NCI-H510A (cell line): Measurements from ENCODE around the gene CRB1.
"Not testable (repeated sequence)": the region's sequence is repeated elsewhere in the genome, so short reads cannot be mapped to it uniquely, and the experiment has no call there.

Source experiments
- DNase-seq: peaks from one replicate; lab custom pipeline; 2025; lab: John Stamatoyannopoulos, UW

Gene CRB1

DNA sequence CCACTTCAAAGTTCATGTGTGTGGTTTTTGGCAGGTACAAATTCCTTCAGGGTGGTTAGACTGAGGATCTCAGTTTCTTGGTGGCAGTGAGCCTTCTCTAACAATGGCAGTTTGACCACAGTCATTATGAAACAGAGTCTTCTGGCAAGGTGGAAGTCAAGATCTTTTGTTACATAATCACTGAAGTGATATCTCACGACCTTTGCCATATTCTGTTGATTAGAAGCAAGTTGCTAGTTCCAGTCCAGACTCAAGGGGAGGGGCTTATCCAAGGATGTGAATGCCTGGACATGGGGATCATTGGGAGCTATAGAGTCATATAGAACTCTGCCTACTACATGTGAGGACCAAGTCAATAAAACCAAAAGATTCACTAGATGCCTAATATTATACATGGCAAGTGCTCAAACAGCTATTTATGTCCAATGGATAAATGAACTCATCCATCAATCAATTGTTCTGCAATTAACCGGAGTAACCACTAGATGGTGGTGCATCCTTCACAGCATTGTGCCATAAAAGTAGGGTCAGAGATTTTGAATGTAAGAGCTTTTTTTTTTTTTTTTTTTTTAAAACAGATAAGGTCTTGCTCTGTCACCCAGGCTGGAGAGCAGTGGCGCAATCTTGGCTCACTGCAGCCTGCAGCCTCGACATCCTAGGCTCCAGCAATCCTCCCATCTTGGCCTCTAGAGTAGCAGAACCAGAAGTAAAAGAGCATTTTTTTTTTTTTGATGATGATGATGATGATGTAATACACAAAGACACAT, 131.9 kb downstream of the CRB1 start:
- DNase-seq: no peak

DNA sequence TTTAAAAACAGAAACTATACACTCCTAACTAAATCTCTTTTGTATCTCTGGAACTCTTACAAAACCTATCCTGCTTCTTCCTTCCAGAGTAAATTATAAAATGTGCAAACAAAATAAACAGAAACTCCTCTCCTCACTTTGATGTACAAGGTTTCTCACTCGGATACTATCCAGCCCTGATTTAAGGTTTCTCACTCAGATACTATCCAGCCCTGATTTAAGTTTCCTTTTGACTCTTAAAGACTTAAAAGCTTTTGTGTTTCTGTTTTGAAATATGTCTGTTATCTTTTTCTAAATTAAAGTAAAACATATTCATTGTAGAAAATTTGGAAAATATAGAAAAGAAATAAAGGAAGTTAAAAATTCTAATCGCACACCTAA, 132.5 kb downstream of the CRB1 start:
- no peak for DNase-seq

DNA sequence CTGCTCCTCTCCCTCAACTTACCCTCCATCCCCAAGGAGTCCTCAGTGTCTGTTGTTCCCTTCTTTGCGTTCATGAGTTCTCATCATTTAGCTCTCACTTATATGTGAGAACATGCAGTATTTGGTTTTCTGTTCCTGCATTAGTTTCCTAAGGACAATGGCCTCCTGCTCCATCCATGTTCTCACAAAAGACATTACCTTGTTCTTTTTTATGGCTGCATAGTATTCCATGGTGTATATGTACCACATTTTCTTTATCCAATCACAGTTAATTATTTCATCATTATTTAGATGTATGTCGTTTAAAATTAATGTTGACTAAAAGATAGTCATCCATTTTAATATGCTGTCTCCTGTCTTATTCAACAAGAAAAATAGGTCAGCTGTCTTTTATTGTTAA, 134.1 kb downstream of the CRB1 start:
- no peak for DNase-seq

DNA sequence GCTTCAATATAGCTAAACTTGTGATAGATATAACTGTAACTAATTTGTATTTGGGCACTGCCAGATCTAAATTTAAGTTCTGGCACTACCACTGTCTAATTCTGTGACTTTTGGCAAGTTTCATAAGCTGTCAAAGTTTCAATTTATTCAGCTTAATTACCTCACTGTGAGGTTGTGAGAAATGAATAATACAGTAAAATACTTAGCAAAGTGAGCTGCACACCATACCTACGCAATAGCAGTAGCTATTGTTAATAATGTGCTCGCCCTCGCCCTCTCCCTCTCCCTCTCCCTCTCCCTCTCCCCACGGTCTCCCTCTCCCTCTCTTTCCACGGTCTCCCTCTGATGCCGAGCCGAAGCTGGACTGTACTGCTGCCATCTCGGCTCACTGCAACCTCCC, 136.7 kb downstream of the CRB1 start:
- not testable (repeated sequence) for DNase-seq

DNA sequence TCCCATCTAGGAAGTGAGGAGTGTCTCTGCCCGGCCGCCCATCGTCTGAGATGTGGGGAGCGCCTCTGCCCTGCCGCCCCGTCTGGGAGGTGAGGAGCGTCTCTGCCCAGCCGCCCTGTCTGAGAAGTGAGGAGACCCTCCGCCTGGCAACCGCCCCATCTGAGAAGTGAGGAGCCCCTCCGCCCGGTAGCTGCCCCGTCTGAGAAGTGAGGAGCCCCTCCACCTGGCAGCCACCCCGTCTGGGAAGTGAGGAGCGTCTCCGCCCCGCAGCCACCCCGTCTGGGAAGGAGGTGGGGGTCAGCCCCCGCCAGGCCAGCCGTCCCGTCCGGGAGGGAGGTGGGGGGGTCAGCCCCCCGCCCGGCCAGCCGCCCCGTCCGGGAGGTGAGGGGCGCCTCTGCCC, 137.6 kb downstream of the CRB1 start:
- not testable (repeated sequence) for DNase-seq

DNA sequence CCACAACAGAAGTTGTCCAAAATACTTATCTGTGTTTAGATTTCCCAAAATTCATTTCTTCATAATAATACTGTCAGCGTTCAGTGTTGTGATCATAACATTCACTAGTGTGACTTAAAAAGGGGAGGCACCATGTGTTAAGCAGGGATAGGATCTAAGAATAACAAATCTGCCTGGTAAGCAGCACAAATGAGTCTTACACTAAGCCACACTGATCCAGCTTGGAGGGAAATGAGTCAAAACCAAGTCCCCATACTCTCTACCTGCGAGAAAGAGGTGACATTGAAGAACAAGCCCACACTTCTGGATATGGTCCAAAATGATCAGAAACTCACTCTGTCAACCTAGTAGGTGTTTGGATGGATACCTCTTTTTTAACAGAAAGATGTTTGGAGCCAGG, 145.5 kb downstream of the CRB1 start:
- DNase-seq: no peak

DNA sequence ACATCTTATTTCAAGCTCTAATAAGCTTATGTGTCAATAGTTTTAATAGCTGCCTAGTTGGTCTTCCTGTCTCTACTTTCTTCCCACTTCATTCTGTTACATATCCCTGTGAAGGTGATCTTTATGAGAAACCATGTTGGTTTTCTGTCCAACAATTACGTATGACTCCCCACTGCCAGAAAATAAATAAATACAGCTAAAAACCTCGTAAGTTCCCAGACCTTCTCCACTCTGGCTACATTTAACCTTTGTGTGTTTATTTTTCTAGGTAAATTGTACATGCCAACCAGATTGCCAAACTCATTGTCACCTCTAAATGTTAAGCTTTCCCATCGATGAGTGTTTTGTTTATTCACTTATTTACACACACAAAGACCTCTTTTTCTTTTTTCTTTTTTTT, 147.2 kb downstream of the CRB1 start:
- no peak for DNase-seq

DNA sequence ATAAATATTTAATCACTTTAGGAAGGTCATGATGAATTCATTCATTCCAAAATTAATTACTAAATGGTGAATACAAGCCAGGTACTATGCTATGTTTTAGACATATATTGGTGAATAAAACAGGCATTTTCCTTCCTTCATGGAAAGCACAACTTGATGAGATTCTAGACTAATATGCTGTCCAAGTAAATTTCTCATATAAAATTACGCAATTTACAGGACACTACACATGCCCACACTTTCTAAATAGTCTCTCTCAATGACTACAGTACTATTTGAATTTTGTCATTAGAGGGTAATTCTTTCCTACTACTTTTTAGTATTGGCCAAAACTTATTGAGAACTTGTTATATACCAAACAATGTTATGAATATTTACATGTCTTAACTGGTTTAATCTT, 150.6 kb downstream of the CRB1 start:
- no peak for DNase-seq

DNA sequence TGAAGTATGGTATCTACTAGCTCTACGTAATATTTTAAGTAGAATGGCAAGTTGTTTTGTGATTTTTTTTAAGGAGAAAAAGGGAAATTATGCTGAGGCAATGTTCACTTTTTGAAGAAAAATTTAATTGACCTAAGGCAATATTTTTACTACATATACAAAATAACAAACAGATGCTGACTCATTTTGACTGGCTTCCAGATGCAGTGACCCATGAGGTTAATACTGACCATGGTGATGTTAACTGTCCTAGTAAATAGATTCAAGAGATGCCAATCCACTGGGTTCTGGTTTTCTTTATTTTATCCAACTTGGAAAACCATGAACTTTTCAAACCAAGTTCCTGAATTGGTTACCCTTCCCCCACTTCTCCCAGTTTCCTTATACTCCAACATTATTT, 154.9 kb downstream of the CRB1 start:
- no peak for DNase-seq

DNA sequence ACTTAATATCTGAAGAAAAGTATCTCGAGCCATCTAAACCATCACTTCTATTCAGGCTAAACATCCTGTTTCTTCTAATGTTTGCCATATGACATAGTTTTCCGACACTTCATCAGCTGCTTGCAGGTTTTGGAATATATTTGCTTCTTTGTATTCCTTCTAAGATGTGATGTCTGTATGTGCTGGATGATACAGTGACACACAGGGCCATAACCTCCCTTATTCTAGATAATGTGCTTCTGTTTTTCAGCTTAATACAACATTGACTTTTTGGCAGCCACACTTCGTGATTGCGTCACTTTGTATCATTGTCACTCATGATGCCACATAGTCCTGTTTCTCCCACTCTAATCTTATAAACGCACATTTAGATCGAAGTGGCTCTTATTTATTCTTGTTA, 156.3 kb downstream of the CRB1 start:
- no peak for DNase-seq

DNA sequence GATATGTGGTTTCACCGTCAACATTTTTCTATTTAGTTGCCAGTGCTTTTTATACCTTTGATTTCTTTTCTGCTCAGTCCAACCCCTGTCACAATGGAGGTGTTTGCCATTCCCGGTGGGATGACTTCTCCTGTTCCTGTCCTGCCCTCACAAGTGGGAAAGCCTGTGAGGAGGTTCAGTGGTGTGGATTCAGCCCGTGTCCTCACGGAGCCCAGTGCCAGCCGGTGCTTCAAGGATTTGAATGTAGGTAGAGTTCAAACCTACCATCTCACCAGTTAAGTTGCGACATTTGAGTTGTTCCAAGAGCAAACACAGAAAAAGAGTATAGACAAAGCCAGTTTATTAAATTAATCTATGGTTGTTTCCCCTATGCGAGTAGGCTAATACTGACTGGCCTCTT, 161.3 kb downstream of the CRB1 start:
- DNase-seq: no peak

DNA sequence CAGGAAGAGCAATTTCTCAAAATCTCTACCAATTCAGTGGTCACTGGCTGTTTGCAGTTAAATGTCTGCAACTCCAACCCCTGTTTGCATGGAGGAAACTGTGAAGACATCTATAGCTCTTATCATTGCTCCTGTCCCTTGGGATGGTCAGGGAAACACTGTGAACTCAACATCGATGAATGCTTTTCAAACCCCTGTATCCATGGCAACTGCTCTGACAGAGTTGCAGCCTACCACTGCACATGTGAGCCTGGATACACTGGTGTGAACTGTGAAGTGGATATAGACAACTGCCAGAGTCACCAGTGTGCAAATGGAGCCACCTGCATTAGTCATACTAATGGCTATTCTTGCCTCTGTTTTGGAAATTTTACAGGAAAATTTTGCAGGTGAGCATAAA, 167.2 kb downstream of the CRB1 start:
- no peak for DNase-seq

DNA sequence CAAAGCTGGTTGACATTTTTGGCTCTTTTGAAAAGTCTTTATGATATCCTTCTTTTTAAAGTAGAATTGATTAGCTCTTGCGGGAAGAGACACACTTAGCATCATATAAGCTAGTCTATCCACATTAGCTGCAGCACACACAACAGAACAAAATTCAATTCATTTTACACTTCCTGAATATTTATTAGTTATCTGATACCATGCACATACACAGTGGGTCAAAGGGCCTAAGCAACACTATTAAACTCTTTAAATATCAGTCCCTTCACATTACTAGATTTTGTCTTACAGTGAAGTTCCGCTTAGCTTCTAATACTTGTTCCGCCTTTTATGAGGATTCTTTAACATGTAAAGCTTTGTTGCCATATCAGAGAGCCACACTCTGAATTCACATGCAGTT, 169.5 kb downstream of the CRB1 start:
- DNase-seq: no peak

DNA sequence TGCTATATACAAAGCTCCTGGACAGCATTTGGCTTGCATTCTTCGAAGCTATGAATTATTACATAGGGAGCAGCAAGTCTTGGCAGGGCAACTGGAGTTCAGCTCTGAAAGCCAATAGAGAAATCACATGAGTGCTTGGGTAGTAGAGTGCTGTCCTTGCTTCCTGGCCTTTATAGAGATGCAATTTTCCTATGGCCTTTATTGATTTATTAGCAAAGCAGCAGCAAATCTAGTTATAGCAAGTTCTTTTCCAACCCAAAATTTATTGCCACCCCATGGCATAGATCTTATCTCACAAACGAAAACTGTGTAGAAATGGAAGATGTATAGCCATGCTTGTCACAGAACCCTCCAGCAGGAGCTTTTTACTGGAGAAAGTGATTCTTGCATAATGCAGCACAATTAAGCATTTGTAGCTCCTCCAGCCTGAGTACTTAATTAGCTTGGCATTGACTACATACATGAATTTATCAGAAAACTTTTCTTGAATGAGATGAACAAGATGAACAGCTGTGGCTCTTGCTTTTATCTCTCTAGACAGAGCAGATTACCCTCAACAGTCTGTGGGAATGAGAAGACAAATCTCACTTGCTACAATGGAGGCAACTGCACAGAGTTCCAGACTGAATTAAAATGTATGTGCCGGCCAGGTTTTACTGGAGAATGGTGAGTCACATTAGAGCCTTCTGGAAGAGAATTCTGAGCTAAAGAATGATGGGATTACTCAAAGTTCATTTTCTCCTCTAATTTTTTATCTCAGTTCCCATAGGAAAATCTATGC, 170.1 kb downstream of the CRB1 start:
- DNase-seq: no peak

DNA sequence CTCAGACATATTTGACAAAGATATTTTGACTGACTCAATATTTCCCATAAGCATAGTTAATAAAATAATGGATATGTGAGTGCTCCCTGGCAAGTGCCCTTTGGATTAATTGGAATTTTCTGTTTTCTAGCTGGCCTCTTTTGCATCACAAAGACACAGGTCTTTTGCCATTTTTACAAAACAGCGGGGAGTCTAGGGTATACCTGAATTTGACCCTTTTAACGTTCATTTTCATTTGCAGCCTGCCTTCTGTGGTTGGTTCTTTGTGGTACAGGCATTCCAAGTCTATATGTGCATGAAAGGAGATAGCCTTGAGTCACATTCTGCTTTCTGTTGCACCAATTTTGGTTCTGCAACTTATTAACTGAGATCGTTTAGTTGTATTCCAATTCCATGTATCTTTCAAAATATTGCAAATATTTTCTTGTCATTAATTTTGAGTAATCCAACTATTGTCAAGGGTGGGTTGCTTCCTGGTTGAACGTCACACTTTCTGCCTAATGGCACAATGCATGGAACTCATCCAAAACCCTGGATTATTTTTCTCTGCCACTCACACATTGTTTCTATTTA, 171.7 kb downstream of the CRB1 start:
- no peak for DNase-seq

DNA sequence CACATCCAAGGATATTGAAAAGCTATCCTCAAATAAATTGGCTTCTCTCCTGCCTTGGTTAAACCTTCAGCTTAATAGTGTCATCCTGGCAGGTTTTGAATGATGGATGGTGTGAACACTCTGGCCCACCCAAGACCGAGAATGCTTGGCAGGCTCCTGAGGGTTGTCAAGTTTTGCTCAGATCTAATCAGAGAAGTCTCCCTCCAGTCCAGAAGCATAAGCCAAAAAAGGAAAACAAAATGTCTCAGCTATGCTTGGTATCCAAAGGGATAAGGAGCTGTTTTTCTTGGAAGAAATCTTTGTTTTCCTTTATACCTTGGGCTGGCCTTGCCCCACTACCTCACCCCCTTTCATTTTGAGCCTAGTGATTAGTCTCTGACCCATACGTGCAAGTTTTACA, 172.7 kb downstream of the CRB1 start:
- no peak for DNase-seq

DNA sequence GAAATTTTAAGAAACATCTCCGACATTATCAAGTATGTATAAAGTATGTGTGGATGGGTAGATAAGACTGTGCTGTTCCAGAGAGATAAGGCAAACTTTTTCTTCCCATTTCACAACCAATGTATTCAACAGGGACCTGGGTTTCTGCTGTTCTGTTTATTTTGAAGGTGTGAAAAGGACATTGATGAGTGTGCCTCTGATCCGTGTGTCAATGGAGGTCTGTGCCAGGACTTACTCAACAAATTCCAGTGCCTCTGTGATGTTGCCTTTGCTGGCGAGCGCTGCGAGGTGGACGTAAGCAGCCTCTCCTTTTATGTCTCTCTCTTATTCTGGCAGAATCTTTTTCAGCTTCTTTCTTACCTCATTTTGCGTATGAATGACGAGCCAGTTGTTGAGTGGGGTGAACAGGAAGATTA, 174.0 kb downstream of the CRB1 start:
- no peak for DNase-seq

DNA sequence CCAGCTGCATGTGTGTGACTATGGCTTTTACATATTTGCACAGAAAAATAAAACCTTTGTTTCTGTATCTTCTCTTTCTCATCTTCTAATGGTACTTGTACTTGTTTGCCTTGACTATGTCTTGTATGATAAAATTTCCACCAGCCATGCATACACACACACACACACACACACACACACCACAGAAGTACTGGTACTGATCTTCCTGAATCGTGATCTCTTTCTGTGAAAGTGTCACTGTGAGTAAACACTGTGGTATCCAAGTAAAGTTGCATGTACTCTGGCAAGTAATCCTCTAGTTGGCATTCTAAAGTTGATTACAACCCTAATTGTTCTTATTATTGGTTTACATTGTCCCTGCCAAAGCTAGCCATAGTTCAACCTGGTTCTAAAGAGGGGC, 176.7 kb downstream of the CRB1 start:
- no peak for DNase-seq

DNA sequence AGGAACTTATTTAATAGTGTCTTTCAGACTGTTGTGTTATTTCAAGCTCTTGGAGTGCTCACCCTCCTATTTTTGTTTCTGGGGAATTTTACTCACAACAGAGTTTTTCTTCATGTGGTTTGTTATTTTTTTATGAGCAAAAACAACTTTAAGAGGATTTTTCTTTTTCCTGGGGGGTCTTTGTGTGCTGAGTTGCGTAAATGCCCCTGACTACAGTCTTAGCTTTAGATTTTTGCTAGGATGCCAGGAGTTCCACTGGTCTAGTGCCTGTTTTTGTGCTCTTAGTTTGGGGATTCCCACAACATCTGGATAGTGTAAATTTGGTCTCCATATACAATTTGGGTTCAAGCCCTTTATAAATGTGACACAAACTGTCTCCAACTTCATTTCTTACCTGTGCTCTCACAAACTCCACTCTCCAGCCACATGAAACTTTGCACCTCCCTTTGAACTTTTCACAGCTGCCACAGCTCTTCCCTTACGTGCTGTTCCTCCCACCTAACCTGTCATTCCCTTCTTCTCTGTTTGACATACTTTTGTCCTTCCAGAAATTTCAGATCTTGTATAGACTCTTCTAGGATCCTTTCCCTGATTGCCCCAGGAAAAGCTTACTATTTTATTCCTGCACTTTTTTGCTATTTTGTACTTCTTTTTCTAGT, 180.2 kb downstream of the CRB1 start:
- no peak for DNase-seq

DNA sequence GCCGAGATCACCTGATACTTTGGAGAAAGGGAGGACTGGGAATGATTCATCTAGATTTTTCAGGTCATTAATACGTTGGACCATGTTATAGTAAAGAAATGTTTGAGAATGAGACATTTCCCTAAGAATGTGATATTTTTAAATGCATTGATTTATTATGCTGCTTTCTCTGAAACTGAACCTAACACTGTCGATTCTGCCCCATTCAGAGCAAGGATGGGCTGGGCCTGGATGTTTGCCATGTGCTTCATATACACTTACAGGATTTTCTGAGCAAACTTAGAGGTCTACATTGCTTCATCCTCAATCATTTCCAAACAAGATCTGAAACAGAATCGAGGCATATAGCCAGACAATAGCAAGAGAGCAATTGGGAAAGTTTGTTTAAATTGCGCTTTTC, 183.3 kb downstream of the CRB1 start:
- DNase-seq: no peak

DNA sequence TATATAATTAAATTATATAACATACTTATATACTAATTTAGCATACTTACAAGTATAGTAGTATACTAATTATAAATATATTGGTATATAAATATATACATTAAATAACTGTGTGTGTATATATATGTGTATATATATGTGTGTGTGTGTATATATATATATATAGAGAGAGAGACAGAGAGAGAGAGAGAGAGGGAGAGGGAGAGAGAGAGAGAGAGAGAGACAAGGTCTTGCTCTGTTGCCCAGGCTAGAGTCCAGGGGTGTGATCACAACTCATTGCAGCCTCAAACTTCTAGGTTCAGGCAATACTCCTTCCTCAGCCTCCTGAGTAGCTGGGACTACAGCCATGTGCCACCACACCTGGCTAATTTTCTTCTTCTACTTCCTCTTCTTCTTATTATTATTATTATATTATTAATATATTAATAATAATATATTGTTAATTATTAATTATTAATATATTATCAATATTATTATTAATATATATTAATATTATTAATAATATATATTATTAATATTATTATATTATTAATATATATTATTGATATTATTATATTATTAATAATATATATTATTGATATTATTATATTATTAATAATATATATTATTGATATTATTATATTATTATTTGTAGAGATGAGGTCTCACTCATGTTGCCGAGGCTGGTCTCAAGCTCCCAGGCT, 185.5 kb downstream of the CRB1 start:
- no peak for DNase-seq

DNA sequence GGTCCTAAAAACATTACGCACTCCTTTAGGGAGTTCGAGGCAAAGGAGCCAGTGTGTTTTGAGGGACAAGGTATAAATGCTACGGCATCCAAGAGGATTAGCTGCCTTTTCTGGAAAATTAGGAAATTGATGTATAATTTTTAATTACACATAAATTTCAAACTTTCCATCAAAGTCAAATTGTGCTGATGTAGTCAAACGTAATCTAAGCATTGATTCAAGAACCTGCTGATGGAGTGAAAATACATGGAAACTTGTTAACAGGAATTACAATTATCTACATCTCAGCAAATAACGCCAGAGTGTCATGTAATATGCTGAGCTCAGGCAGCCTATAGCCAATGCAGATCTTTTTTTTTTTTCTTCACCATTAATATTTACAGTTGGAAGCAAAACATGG, 194.5 kb downstream of the CRB1 start:
- DNase-seq: no peak
